Stimulated activated CD8-positive, alpha-beta memory T cell treated with anti-CD3 and anti-CD28 coated beads, Interleukin-2, amount 100 ng/mL, for 1 hour (primary cell): ENCODE measurements around the gene ADAMTS17.
"Not testable (repeated sequence)": the region's sequence is repeated elsewhere in the genome, so short reads cannot be mapped to it uniquely, and the experiment has no call there.

Source experiments
- DNase-seq, 2 donors: peaks; one replicate each; pipeline ENCODE4 v3.0.0-alpha.2; 2020; ENCODE audit warnings: low read depth in 2 of 2

The ADAMTS17 gene

GRCh38 chr15:100093211-100094126 is 248.3 kb downstream of the ADAMTS17 start:
- DNase-seq, result no peak

GRCh38 chr15:100092034-100092433 is 249.7 kb downstream of the ADAMTS17 start:
- no peak for DNase-seq

- no peak for DNase-seq
Observed at GRCh38 chr15:100090411-100090810, 251.4 kb downstream of the ADAMTS17 start.

- not testable (repeated sequence) for DNase-seq
Observed at GRCh38 chr15:100084042-100084821, 257.5 kb downstream of the ADAMTS17 start.

GRCh38 chr15:100083572-100083971 is 258.2 kb downstream of the ADAMTS17 start:
- no peak for DNase-seq

- no peak for DNase-seq
Observed at GRCh38 chr15:100082761-100083402, 258.9 kb downstream of the ADAMTS17 start.

GRCh38 chr15:100081454-100081853 is 260.3 kb downstream of the ADAMTS17 start:
- DNase-seq, result no peak

GRCh38 chr15:100078511-100079220 is 263.1 kb downstream of the ADAMTS17 start:
- no peak for DNase-seq

GRCh38 chr15:100075229-100075628 is 266.5 kb downstream of the ADAMTS17 start:
- DNase-seq, result no peak

- no peak for DNase-seq
Observed at GRCh38 chr15:100073982-100074381, 267.8 kb downstream of the ADAMTS17 start.

GRCh38 chr15:100066521-100067280 is 275.1 kb downstream of the ADAMTS17 start:
- DNase-seq, result not testable (repeated sequence)

- no peak for DNase-seq
Observed at GRCh38 chr15:100061944-100062343, 279.8 kb downstream of the ADAMTS17 start.

- DNase-seq, result no peak
Observed at GRCh38 chr15:100060276-100060926, 281.4 kb downstream of the ADAMTS17 start.

- no peak for DNase-seq
Observed at GRCh38 chr15:100059521-100059920, 282.3 kb downstream of the ADAMTS17 start.

GRCh38 chr15:100059094-100059493 is 282.7 kb downstream of the ADAMTS17 start:
- DNase-seq, result no peak

GRCh38 chr15:100058458-100058857 is 283.3 kb downstream of the ADAMTS17 start:
- DNase-seq, result no peak

- DNase-seq, result no peak
Observed at GRCh38 chr15:100057281-100057680, 284.5 kb downstream of the ADAMTS17 start.

- no peak for DNase-seq
Observed at GRCh38 chr15:100056411-100057072, 285.2 kb downstream of the ADAMTS17 start.

GRCh38 chr15:100055821-100056220 is 286.0 kb downstream of the ADAMTS17 start:
- DNase-seq, result no peak

GRCh38 chr15:100054539-100054938 is 287.2 kb downstream of the ADAMTS17 start:
- no peak for DNase-seq
